Peyer's patch (tissue), 4 donors: ENCODE results near the gene HDAC4. TPM values are rescaled to one million over a fixed set of nuclear protein-coding genes. Genes with fewer than 3 reads are reported as not detected.

Experiments used
- DNase-seq, 3 donors: peaks; one replicate each; pipeline ENCODE4 v3.0.0-alpha.2; 2017 to 2019
- H3K27ac ChIP-seq, 4 donors: fragments of 200-600 bp; sonication (generic); one replicate each; pipeline ENCODE4 v1.5.1; 2016 to 2019
- H3K27me3 ChIP-seq, 2 donors: fragments of 200-600 bp; sonication (generic); one replicate each; pipeline ENCODE4 v1.5.1; 2019
- H3K36me3 ChIP-seq, 3 donors: fragments of 200-600 bp; sonication (generic); one replicate each; pipeline ENCODE4 v1.5.1; 2016 to 2019
- H3K4me1 ChIP-seq, 4 donors: fragments of 200-600 bp; sonication (generic); one replicate each; pipeline ENCODE4 v1.5.1; 2016 to 2019
- H3K4me3 ChIP-seq, 4 donors: fragments of 200-600 bp; sonication (generic); 1 replicate in 3 of 4; 2 replicates in 1 of 4; pipeline ENCODE4 v1.5.1; 2016 to 2019; ENCODE audit warnings: mild to moderate bottlenecking in 1 of 4
- H3K9me3 ChIP-seq, 4 donors: fragments of 200-600 bp; sonication (generic); one replicate each; pipeline ENCODE4 v1.5.1; 2016 to 2019; ENCODE audit warnings: mild to moderate bottlenecking in 1 of 4
- POLR2A ChIP-seq, 2 donors: fragments of 450-650 bp; IDR thresholded peaks; one replicate each; pipeline ENCODE4 v1.5.1; 2017; ENCODE audit warnings: antibody characterized with exemption in 2 of 2, mild to moderate bottlenecking in 2 of 2, moderate library complexity in 2 of 2
- total RNA-seq, 4 donors: library from RNA; depleted of rRNA; stranded (reverse); fragments of >200 nt; gene quantifications; one replicate each; pipeline ENCODE4 v1.1.0, GENCODE V29; 2016
- TF ChIP-seq, protein P1 (sequence below), 6 experiments: fragments of 450-650 bp in 4 of 6; fragments of 200-600 bp in 2 of 6; sonication (generic) in 1 of 6; IDR thresholded peaks; one replicate each; pipeline ENCODE4 v1.5.1; 2017 to 2019; ENCODE audit warnings: antibody characterized with exemption in 6 of 6, mild to moderate bottlenecking in 3 of 6, moderate library complexity in 1 of 6

HDAC4 gene
- total RNA-seq, 4 donors from 2014 or later: 28.9 to 198 (median 102) TPM

DNA sequence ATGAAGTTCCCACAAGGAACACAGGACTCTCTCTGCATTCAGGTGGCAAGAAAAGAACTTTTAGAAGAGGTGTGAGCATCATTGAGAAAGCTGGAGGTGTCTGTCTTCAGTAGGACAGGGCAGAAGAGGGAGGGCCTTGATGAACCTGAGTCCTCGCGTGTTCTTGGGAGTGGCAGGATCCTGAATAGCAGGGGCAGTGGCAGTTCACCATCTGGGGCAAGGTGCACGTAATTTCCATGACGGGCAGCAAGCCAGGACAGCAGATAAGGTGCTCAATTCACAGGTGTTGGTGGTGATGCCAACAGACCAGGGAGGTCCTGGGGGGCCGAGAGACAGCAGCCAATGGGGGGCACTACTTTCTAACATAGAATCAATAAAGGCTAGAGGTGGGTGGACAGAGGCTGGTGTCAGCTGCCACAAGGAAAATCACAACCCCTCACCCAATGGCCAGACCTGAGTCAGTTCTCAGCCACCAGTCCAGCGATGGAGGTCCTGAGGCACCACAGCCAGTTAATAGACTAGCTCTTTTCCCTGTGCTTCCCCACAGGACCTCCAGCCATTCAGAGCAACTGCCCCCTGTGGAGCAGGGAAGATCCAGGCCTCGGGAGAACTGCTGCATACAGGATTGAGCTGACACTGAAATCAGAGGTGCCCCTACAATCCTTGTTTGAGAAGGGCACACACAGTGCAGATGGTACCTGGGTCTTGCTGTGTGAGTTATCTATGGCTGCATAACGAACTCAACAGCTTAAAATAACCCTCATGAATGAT is 10.9 kb upstream of the HDAC4 start:
- Histone ChIP-seq H3K27me3 (no peaks in the 10 kb centered on the region), H3K27ac (no peak overlapping the region), H3K36me3 (no peaks in the 10 kb centered on the region), H3K9me3 (no peaks in the 10 kb centered on the region), H3K4me1 (no peaks in the 10 kb centered on the region), H3K4me3 (no peak overlapping the region)
- TF ChIP-seq, protein P1, sequence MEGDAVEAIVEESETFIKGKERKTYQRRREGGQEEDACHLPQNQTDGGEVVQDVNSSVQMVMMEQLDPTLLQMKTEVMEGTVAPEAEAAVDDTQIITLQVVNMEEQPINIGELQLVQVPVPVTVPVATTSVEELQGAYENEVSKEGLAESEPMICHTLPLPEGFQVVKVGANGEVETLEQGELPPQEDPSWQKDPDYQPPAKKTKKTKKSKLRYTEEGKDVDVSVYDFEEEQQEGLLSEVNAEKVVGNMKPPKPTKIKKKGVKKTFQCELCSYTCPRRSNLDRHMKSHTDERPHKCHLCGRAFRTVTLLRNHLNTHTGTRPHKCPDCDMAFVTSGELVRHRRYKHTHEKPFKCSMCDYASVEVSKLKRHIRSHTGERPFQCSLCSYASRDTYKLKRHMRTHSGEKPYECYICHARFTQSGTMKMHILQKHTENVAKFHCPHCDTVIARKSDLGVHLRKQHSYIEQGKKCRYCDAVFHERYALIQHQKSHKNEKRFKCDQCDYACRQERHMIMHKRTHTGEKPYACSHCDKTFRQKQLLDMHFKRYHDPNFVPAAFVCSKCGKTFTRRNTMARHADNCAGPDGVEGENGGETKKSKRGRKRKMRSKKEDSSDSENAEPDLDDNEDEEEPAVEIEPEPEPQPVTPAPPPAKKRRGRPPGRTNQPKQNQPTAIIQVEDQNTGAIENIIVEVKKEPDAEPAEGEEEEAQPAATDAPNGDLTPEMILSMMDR (IDR thresholded peaks at IDR 0.05): no peak
- TF ChIP-seq POLR2A (IDR thresholded peaks at IDR 0.05): no peak
- peak in 1 of 3 donors; percentile 70 for DNase-seq

DNA sequence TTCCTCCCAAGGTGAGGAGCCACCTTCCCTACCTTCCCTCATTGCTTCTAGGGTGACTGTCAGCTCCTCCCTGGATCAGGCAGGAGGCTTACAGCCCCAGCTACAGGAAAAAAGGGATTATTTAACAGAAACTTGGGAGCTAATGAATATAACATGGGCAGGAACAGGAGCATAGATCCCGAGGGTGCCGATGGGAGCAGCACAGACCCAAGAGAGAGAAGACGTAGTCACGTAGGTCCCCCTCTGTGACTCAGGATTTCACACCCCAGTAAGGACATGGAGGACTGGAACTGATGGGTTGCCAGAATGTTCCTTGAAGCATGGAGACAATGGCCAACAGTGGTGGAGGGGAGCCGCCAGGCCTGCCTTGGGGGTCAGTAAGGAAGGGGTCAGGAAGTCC is 10.3 kb upstream of the HDAC4 start:
- H3K4me1 ChIP-seq: no peaks in the 10 kb centered on the region
- DNase-seq: no peak
- H3K4me3 ChIP-seq: no peak overlapping the region
- no peaks in the 10 kb centered on the region for H3K27me3 ChIP-seq
- no peaks in the 10 kb centered on the region for H3K36me3 ChIP-seq
- no peak overlapping the region for H3K27ac ChIP-seq
- no peaks in the 10 kb centered on the region for H3K9me3 ChIP-seq
- TF ChIP-seq, protein P1 (IDR thresholded peaks at IDR 0.05): no peak
- no peak for TF ChIP-seq POLR2A (IDR thresholded peaks at IDR 0.05)

DNA sequence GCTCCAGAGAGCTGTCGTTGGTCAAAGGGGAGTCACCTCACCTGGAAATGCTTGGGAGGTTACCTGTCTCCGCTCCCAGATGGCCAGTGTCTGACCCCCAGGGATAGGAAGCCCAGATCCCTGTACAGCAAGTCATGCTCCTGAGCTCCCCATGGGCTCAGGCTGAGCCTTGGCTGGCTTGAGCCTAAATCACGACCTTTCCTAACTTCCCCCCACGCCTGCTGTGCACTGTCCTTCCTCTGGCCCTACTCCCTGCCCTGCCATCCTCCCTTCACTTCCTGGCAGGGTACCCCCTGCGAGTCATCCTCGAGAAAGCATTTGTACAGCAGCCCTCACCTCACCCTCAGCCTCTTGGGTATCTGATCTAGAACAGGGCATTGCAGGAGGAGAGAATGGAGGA is 9.2 kb upstream of the HDAC4 start:
- Histone ChIP-seq H3K27me3 (no peaks in the 10 kb centered on the region), H3K4me1 (no peaks in the 10 kb centered on the region), H3K9me3 (no peaks in the 10 kb centered on the region), H3K27ac (no peak overlapping the region), H3K4me3 (no peak overlapping the region), H3K36me3 (no peaks in the 10 kb centered on the region)
- no peak for DNase-seq
- TF ChIP-seq POLR2A (IDR thresholded peaks at IDR 0.05): no peak
- TF ChIP-seq, protein P1 (IDR thresholded peaks at IDR 0.05): no peak

DNA sequence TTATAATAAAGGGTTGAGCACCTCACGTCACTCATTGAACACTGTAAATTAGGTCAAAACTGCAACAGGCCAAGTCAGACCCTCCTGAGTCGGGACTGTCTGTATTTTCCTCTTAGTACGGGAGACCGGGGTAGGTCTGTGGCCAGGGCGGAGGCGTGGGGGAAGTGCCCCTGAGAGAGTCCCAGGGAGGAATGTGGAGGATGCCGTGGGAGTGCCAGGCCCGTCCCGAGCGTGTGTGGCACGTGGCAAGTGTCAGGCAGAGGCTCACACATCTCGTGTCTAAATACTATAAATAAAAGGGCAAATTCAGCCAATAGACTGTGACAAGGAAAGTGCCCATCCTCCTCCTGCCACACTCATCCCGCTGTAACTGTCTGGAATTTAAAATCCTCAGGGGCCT is 6.3 kb upstream of the HDAC4 start:
- Histone ChIP-seq H3K4me1 (no peaks in the 10 kb centered on the region), H3K27ac (no peak overlapping the region), H3K9me3 (no peaks in the 10 kb centered on the region), H3K27me3 (no peaks in the 10 kb centered on the region), H3K36me3 (no peaks in the 10 kb centered on the region), H3K4me3 (no peak overlapping the region)
- TF ChIP-seq POLR2A (IDR thresholded peaks at IDR 0.05): no peak
- TF ChIP-seq, protein P1 (IDR thresholded peaks at IDR 0.05): no peak
- DNase-seq: no peak

DNA sequence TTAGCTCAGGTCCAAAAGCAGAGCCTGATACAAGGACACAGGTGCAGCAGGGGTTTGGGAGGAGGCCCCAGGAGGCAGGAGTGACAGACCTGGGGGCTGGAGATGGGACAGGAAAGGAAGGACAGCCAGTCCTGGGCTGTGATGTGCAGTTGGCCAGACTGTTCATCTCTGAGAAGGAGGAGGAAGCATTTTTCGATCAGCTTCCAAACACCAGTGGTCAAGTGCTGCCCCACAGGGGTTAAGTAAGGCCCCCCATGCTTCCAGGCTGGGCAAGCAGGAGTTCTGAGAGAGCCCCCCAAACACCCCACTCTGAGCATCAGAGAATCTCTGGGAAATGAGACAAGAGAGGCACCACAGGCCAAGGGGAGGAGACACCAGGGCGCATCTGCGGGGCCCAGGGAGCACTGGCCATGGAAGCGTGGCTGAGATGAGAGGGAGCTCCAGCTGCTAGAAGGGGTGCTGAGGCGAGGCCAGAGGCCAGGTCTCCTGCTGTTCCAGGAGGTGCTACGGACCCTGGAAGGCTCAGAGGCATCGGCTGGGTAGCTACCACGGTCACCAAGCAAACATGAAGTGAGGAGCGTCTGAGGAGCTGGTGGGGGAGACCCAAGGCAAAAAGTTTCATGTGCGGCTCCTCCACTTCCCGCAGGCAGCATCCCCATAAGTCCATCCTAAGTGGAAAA is 5.6 kb upstream of the HDAC4 start:
- Histone ChIP-seq H3K27me3 (no peaks in the 10 kb centered on the region), H3K36me3 (no peaks in the 10 kb centered on the region), H3K27ac (no peak overlapping the region)

More for the DNA sequence above, 5.6 kb upstream of the HDAC4 start:
- DNase-seq: no peak
- H3K4me3 ChIP-seq: no peak overlapping the region
- no peaks in the 10 kb centered on the region for H3K9me3 ChIP-seq
- TF ChIP-seq, protein P1 (IDR thresholded peaks at IDR 0.05): no peak
- TF ChIP-seq POLR2A (IDR thresholded peaks at IDR 0.05): no peak
- H3K4me1 ChIP-seq: no peaks in the 10 kb centered on the region
